GM12891 (cell line): ENCODE measurements around the gene ADAR.

Source experiments
- PAX5 ChIP-seq: IDR thresholded peaks from 2 replicates; pipeline ENCODE4 v1.6.1; 2011; ENCODE audit warnings: low read length, moderate library complexity, mild to moderate bottlenecking; ENCODE audit not compliant: insufficient read depth, severe bottlenecking
- POLR2A ChIP-seq: IDR thresholded peaks from 2 replicates; pipeline ENCODE4 v1.6.1; 2011; ENCODE audit warnings: low read depth, low read length, control low read depth
- POLR2AphosphoS5 ChIP-seq: IDR thresholded peaks from 2 replicates; pipeline ENCODE4 v1.6.1; 2011; ENCODE audit warnings: low read depth, low read length, control low read depth
- SPI1 ChIP-seq: IDR thresholded peaks from 2 replicates; pipeline ENCODE4 v1.6.1; 2011; ENCODE audit warnings: low read depth, low read length, control low read depth
- TAF1 ChIP-seq: IDR thresholded peaks from 2 replicates; pipeline ENCODE4 v1.6.1; 2011; ENCODE audit warnings: low read depth, low read length, control low read depth

GRCh38 chr1:154586641-154587040, 21.3 kb downstream of the ADAR start:
- TF ChIP-seq POLR2A (no peak), POLR2AphosphoS5 (no peak), PAX5 (no peak), TAF1 (no peak), SPI1 (no peak)
